Stimulated activated CD8-positive, alpha-beta memory T cell treated with anti-CD3 and anti-CD28 coated beads, Interleukin-7, amount 100 ng/mL, for 1 hour (primary cell): ENCODE measurements around the gene MYOG.

Experiments
- DNase-seq, 2 donors: peaks; one replicate each; pipeline ENCODE4 v3.0.0-alpha.2; 2020; ENCODE audit warnings: low read depth in 2 of 2

MYOG gene

DNA sequence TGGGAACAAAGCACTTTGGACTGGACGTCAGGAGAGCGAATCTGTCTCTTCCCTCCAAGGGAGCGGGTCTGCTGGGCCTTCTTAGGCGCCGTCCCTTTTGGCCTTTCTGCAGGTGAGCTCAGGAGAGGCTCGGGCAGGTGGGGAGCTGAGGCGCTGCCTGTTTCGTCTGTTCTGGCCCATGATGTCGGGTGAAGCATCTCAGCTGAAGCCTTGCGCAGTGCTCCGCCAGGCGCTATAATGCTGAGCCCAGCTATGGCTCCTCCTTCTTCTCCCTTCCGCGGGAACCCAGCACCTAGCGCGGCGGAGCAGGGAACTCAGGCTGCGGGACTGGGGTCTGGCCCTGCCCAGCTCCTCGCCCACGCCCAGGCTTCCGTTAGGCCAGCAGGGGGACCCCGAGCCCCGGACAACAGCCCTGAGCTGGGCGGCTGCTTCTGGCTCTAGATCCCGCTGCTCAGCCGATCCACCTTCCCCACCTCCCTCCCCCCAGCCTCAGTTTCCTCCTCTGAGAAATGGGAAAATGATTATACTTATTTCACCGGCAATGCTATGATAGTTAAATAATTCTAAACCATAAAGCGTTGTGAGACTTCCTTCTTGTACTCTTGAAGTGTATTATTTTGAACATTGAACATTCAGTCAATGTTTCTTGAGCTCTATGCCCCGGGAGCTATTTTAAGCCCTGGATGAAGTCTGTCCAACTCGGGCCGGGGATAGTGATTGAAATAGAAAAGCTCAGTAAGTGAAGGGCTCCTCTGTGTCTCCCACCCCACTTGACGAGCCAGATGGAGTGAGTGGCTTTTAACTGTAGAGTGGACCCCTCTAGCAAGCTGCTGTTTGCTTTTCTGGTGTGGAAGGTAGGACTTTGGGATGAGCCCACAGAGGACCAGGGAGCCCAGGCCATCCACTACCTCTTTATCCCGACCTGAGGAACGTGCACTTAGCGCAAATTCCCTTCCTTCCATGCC, 32.1 kb upstream of the MYOG start:
- DNase-seq: no peak

DNA sequence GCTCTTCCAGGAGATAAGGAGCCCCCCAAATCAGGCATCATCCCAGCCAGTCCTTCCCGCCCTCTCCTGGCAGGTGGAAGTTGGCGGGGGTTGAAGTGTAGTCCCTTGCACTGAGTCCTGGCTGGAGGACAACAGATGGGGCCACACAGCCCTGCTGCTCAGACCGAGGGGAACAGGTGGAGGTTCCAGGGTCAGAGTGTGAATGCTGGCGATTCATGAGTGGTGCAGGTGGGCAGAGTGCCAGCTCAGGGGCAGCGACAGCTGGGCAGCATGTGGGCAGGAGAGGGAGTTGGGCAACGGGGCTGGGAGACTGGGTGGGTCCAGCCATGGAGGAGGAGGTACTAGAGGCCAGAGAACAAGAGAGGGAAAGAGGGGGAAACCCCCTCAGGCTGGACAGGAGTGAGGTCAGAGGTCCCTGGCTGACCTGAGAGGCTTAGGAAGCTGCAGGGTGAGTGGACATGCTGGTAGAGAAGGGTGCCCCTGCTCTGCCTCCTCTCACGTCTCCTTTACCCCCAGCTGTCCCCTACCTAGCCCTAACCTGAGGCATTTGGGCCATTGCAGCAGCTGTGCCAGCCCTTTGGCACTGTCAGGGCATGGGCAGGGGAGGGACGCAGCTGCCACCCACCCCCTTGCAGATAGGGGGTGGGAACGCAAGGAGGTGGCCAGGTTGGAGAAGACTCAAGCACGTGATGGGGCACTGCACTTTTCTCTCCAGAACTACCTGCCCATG, 30.4 kb upstream of the MYOG start:
- DNase-seq: no peak

DNA sequence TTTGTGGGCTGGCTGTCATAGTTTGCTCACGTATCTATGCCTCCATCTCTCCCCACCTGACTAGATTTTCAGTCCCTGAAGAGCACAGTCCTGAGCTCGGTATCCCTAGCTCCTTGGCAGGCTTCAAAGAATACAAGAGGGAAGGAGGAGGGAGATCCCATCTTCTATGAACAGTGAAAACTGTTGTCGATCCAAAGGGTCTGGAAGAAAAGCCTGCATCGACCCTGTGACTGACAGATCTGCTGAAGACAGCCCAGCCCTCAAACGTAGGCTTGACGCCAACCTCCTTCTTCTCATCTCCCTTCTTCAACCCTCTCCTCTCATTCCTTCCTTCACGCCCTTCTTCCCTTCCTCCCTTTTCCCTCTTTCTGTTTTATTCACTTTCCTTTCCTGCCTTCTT, 28.4 kb upstream of the MYOG start:
- DNase-seq: no peak

DNA sequence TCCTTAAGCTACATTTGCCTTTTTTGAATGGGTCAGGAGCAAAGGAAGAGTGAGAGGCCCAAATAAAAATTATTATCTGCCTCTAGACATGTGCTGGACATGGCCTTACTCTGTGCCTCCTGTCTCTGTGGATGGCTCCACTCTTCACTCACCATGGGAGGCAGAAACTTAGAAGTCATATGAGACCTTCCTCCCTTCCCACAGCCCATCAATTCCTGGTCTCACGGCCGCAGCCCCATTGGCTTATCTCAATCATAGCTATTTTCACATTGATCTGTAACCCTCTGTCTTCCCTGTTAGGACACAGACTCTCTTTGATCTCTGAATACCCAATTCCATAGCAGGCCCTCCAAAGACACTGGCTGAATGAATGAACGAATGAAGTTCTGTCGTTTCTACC, 27.5 kb upstream of the MYOG start:
- no peak for DNase-seq

DNA sequence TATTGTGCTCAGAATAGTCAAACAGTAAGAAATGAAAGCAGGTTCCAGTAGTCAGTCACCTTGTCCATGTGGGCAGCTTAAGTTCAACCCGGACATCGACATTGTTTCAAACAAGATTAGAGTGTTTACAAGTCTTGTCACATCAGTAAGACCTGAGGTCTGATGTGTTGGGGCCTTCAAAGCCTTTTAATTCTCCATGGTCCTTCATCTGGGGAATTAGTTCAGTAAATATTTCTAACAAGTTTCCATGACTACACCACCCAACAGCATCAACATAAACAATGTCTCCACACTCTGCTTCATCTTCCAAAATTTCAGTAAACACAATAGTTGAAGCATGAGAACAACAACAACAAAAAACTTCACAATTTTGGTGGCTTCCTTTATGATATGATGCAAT, 26.7 kb upstream of the MYOG start:
- DNase-seq: no peak

DNA sequence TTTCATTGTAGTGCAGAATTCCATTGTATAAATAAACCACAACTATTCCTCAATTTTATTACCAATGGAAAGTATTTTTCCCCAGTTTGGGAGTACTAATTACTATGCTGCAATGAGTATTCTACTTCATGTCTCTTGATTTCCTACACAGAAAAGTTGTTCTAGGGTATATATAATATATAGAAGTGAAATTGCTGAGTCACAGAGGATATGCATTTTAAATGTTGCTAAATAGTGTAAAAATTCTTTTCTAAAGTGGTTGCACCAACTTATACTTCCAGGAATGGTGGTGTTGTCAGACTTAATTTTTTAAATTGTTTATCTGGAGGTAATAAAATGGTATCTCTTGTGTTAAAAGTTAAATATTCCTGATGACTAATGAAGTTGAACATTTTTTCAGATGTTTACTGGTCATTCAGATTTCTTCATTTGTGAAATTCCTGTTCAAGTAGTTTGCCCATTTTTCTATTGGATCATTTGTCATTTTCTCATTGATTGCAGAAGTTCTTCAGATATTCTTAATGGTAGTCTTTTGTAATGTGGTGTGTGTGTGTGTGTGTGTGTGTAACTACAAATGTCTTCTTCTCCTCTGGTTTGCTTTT, 19.1 kb upstream of the MYOG start:
- DNase-seq: no peak

DNA sequence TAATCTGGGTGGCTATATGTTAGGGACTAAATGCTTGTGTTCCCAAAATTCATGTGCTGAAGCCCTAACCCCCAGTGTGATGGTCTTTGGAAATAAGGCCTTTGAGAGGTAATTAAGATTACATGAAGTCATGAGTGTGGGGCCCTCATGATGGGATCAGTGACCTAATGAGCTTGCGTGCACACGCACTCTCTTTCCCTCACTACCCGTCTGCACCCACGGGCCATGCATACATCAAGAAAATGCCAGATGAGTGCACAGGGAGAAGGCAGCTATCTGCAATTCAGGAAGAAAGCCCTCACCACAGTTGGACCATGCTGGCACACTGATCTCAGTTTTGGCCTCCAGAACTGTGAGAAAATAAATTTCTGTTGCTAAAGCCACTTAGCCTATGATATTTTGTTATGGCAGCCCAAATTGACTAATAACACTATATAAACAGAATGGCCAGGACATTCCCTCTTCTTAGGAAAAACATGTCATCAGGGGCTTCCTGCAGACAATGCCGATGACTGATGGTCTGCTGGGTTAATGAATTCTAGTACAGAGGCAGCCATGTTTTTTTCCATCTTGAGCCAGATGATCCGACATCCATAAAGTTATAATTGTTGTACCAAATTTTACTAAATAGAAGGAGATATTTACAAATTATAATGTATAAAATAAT, 18.1 kb upstream of the MYOG start:
- no peak for DNase-seq

DNA sequence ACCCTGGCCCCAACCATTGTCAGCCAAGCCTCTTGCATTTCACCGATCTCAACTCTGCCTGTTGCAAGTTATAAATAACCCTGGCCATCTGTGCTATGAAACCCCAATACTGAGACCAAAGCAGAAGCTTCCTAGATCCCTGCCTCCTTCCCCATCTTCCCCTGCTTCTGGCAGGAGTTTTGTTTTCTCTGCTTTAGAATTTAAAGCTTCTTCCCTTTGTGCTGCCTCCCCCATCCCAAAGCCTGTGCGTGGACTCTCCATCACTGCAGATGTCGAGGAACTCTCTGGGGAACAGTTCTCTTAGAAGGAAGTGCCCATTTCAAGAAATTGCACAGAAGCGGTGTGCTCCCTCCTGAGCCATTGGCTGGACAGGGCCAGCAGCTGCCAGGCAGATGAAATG, 17.4 kb upstream of the MYOG start:
- no peak for DNase-seq

DNA sequence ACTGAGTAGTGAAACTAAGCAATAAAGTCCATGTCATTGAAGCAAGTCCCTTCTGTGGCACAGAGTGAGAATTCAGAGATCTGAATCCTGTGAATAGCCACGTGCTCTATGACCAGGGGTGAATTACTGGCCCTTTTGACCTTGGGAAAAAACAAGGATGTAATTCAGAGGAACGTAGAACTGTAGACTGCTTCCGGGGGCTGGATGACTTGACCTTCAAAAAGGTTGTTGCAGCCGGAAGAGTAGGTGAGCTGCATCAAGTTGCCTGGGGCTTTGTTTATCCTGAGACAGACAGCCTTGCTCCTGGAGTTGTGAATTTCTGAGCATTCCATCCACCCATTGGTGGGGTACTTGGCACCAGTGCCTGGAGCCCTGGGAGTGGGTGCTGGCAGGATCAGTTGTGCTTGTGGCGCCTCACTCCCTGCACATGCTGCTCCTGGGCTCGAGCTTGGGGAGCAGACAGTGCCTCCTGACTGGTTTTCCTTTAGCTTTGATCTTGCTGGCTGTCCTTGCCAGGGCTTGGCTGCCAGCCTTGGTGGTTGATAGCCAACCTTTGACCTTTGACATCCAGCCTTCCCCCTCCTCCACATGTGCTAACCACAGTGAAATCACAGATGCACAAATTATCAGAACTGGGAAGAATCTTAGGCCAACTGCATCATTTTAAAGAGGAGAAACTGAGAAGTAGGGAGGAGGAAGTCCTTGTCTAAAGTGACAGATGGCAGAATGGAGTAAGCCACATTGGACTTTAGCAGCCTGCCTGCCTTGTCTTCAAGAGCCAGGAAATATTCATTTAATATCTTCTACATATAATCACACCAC, 16.2 kb upstream of the MYOG start:
- no peak for DNase-seq

DNA sequence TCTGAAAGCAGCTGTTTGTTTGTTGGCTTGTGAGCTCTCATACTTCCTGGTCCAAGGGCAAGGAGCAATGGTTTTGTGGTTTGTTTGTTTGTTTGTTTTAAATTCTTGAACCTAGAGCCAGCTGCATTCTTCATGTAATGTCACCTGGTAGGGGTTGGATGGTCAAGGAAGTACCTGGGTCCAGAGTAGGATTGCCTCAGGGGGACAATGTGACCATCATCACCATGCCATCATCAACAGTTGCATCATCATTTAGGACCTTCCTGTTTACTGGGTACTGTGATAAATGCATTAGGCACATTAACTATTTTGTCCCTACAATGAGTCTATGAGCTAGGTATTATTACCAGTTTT, 14.7 kb upstream of the MYOG start:
- no peak for DNase-seq

DNA sequence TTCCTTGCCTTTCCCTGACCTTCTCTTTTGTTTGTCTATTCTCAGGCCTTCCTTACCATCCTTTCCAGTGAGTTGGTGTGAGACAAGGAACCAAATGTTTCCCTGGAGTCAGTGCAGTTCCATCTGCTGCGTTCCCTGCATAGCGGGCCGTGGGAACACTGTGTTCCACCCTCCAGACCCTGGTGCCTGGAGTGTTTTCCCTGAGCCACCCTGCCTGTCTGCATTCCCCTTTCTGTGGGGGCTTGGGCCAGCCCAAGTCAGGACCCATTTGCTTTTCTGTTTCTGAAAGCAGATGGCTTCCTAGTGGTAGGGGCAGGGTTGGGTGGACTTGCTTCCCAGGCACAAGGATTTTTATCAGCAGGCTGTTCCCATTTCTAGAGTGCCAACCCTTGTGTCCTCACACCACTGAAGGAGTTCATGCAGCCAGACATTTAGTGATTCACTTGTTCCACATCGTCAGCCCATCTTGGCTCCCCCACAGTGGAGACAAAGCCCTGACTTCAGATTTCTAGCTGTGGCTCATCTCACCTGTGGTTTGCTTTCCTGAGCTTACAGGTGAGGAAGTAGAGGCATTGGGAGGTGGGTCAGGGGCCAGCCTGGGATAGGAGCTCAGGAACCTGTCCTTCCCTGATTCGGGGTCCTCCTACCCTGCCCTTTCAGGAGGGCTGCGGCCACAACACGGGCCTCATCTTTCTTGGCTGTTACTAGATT, 14.1 kb upstream of the MYOG start:
- DNase-seq: no peak

DNA sequence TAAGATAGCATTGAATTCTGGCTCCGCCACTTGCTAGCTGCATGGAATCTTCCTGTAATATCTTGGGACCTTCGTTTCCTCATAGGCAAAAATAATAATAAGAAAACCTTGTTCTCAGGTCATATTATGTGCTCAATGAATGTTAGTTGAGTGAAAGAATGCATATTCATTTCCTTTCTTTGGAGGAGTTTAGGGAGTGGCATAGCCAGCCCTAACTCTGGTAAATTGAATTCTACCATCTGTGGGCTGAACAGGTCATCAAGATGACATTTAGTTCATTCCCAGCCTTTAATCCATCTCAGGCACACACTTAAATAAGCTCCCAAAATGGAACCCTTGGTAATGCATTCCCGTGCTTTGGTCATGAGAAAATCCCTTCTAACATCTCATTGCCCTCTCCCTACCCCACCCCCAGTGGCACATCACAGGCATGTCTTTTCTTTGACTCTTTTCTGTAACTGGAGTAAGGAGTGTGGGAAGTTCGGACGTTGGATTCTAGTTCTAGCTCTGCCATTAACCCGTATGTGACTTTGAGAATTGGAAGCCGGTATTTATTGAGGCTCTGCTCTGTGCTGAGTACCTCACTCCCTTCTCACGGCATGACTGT, 13.2 kb upstream of the MYOG start:
- no peak for DNase-seq

DNA sequence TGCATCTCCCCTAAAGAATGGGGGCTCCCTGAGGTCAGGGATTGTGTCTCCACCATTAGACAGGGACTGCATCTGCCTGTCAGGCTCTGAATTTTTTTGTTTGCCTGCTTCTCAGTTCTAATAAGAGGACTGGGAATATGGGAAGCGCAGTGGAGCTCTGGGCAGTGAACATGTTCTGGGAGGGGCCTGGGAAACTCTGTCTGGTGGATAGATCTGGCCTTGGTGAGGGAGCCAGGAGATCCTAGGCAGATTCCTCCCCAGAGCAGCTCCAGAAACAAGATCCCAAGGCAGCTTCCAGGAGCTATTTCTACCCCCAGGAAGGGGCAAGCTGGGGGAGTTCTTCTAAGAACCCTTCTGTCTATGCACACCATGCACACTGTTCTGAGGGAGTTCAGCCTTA, 12.6 kb upstream of the MYOG start:
- DNase-seq: no peak

DNA sequence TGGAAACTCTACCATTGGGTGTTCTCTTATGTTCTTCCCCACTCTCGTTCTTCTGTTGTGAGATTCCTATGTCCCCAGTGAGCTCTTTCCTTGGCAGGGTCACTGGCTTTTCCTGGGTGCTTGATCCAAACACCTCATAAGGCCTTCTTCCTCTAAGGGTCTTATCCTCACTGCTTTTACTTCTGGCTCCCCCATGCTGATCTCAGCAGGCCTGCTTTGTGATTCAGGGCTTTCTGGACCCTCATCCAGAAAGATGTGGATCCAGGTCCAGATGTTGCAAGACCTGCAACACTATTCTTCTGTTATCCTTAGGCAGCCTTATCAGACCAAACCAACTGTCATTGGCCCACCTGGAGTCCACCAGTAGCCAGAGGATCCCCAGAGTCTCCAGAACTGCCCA, 11.2 kb upstream of the MYOG start:
- no peak for DNase-seq

DNA sequence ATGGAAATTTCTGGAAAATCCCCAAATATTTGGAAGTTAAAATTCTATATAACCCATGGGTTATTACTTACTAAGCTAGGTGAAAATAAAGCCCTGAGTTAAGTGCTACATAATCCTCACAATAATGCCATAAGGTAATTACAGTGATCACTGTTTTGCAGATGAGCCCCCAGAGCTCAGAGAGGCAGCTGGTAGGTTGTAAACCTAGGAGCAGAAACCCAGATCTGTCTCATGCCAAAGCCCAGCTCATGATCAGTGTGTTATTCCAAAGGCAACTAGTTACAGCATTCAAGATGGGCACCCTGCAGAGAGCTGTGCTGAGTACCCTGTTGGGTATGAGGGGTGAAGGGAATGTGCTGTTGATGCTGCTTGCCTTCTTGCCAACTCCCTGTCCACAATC, 10.8 kb upstream of the MYOG start:
- DNase-seq: no peak

DNA sequence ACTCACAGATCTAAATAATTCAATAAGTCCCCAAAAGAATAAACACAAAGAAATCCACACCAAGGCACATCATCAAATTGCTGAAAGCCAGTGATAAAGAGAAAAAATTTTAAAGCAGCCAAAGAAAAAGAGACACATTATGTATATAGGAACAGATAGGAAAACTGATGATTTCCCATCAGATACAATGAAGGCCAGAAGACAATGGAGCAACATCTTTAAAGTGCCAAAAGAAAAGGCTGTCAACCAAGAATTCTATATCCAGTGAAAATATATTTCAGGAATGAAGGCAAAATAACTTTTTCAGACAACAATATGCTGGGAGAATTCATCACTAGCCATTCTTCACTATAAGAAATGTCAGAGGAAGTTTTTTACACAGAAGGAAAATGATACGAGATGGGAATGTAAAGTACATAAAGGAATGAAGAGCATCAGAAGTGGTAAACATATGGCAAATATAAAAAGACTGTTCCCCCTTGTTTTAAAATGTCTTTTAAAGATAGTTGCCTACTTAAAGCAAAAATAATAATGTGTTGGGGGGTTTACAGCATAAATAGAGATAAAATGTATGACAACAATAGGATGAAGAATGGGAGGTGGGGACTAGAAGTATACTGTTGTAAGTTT, 9.4 kb upstream of the MYOG start:
- DNase-seq: no peak

DNA sequence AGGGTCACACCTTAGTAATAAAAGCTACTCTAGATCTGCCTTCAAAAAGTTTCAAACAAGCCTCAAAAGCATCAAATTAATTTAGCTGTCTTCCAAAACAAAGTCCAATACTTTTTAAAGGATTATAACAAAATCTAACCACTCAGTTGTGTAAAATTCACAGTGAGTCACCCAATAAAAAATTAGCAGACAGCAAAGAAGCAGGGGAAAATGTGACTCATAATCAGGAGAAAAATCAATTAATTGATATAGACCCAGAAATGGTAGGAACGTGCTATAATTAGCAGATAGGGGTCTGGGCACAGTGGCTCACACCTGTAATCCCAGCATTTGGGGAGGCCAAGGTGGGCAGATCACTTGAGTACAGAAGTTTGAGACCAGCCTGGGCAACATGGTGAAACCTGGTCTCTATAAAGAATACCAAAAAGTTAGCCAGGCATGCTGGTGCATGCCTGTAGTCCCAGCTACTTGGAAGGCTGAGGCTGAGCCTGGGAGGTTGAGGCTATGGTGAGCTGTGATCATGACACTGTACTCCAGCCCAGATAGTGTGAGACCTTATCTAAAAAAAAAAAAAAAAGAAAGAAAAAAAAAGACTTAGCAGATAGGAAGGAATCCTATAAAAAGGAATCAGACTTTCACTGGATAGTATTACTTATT, 8.1 kb upstream of the MYOG start:
- no peak for DNase-seq

DNA sequence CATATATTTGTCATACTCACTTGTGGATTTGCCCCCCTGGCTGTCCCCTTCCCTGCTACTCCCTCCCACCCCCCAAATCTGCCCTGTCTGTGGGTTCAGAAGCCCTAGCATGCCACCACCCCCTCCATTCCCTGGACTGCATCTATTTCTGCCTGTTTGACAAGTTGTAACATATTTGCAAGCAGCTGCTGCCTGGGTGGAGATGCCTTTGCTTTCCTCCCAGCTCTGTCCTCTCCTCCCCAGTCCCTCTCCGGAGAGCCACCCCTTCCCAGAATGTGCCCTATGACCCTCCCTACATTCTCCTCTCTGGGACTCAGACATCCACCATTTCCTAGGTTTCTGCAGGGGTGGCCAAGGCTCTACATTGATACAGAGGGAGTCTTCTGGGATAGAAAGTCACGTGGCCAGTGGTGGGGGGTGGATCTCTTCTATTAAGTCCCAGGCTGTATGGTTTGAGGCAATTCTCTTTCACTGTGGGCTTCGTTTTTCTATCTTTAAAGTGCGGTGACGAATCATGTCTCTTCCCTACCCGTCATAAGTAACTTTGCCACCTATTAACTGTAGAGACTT, 6.0 kb upstream of the MYOG start:
- no peak for DNase-seq

DNA sequence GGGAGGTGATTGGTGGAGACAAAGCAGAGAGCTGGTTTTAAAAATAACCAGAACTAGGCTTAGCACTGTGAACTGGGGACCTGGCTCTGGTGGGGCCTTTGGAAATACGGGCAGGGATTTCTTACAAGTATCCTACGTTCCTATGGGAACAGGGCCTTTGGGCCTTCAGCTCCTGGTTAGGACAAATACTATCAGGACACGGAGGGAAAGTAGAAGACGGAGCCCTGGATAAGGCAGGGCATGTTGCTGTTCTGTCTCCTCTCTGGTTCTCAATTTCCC, 5.3 kb upstream of the MYOG start:
- DNase-seq: no peak
